ENCODE measurements around the gene NLE1.

GRCh38 chr17:35084987-35085386 is 57.1 kb downstream of the NLE1 start:
- no peak for TF ChIP-seq POLR2A (IDR thresholded peaks at IDR 0.05)
- TF ChIP-seq CTCF (IDR thresholded peaks at IDR 0.05): no peak

All from right lobe of liver (tissue), 4 donors.